Mesendoderm (in vitro differentiated cells): Measurements from ENCODE around the gene PI16.
A peak's percentile ranks its signal among the peaks of the same experiment; 100 is the strongest.

Experiments
- DNase-seq: peaks from one replicate; pipeline ENCODE4 v3.0.0; 2013
- H2AK5ac ChIP-seq: 2 replicates; pipeline ENCODE4 v1.6.1; 2013; ENCODE audit warnings: low read length, inconsistent platforms
- H2BK120ac ChIP-seq: 2 replicates; pipeline ENCODE4 v1.6.1; 2013; ENCODE audit warnings: low read depth, mild to moderate bottlenecking, low read length, moderate library complexity, mixed read lengths
- H2BK15ac ChIP-seq: replicated peaks from 2 replicates; pipeline ENCODE4 v1.6.1; 2013; ENCODE audit warnings: low read depth, mild to moderate bottlenecking, moderate library complexity
- H2BK5ac ChIP-seq: 2 replicates; pipeline ENCODE4 v1.6.1; 2013; ENCODE audit warnings: low read length, inconsistent platforms
- H3K18ac ChIP-seq: 2 replicates; pipeline ENCODE4 v1.6.1; 2013; ENCODE audit warnings: mild to moderate bottlenecking, low read length, mixed read lengths
- H3K23ac ChIP-seq: one replicate; pipeline ENCODE4 v1.6.1; 2013; ENCODE audit warnings: low read length
- H3K27ac ChIP-seq: 2 replicates; pipeline ENCODE4 v1.5.1; 2013; ENCODE audit warnings: low read depth, mild to moderate bottlenecking, inconsistent platforms, low read length, moderate library complexity
- H3K27me3 ChIP-seq: 2 replicates; pipeline ENCODE4 v1.6.1; 2013; ENCODE audit warnings: low read length, control low read depth, mild to moderate bottlenecking, inconsistent platforms; ENCODE audit not compliant: insufficient read depth, poor library complexity
- H3K36me3 ChIP-seq: 2 replicates; pipeline ENCODE4 v1.6.1; 2013; ENCODE audit warnings: low read length, inconsistent platforms; ENCODE audit not compliant: control insufficient read depth, insufficient read depth
- H3K4ac ChIP-seq: one replicate; pipeline ENCODE4 v1.6.1; 2013; ENCODE audit warnings: low read depth, mild to moderate bottlenecking, low read length, moderate library complexity
- H3K4me1 ChIP-seq: 2 replicates; pipeline ENCODE4 v1.6.1; 2013; ENCODE audit warnings: low read depth, low read length, inconsistent platforms; ENCODE audit not compliant: control insufficient read depth
- H3K4me2 ChIP-seq: 2 replicates; pipeline ENCODE4 v1.6.1; 2013; ENCODE audit warnings: low read length
- H3K4me3 ChIP-seq: 2 replicates; pipeline ENCODE4 v1.5.1; 2013; ENCODE audit warnings: mild to moderate bottlenecking, low read length
- H3K56ac ChIP-seq: one replicate; pipeline ENCODE4 v1.6.1; 2013; ENCODE audit warnings: low read length
- H3K79me1 ChIP-seq: 2 replicates; pipeline ENCODE4 v1.6.1; 2013; ENCODE audit warnings: low read length, inconsistent platforms
- H3K79me2 ChIP-seq: 2 replicates; pipeline ENCODE4 v1.6.1; 2013; ENCODE audit warnings: mild to moderate bottlenecking, low read length; ENCODE audit not compliant: control insufficient read depth, insufficient read depth
- H3K9ac ChIP-seq: 2 replicates; pipeline ENCODE4 v1.6.1; 2013; ENCODE audit warnings: low read length, inconsistent platforms
- H4K5ac ChIP-seq: one replicate; pipeline ENCODE4 v1.6.1; 2013; ENCODE audit warnings: low read length
- H4K8ac ChIP-seq: one replicate; pipeline ENCODE4 v1.6.1; 2013; ENCODE audit warnings: low read depth, mild to moderate bottlenecking, control low read depth, low read length, moderate library complexity
- WGBS: extraction: QIAGEN DNeasy Blood & Tissue Kit; methylation state at CpG from one replicate; pipeline ENCODE4 v1.1.7; 2013; ENCODE audit warnings: low lambda C conversion rate, missing lambda C conversion rate; ENCODE audit not compliant: insufficient coverage; ENCODE audit errors: extremely low coverage; 5-methylcytosine and 5-hydroxymethylcytosine counted together

PI16 gene

GRCh38 chr6:36955136-36955535 is 598 bp downstream of the PI16 start:
- no peaks in the 10 kb centered on the region for H3K79me2 ChIP-seq
- no peaks in the 10 kb centered on the region for H3K79me1 ChIP-seq
- no peaks in the 10 kb centered on the region for H3K36me3 ChIP-seq
- no peak overlapping the region for H3K27ac ChIP-seq
- H4K5ac ChIP-seq, result no peak overlapping the region
- no peak overlapping the region for H3K18ac ChIP-seq
- no peak overlapping the region for H3K56ac ChIP-seq
- no peak overlapping the region for H3K4me2 ChIP-seq
- DNase-seq, result no peak
- no peak overlapping the region for H2BK120ac ChIP-seq
- H2AK5ac ChIP-seq, result no peak overlapping the region
- no peaks in the 10 kb centered on the region for H3K27me3 ChIP-seq
- no peak overlapping the region for H3K4ac ChIP-seq
- H4K8ac ChIP-seq, result no peak overlapping the region
- no peak overlapping the region for H2BK15ac ChIP-seq
- H3K4me1 ChIP-seq, result peaks cover 7% of the 10 kb centered on the region
- no peak overlapping the region for H3K9ac ChIP-seq
- H3K23ac ChIP-seq, result no peak overlapping the region
- no peak overlapping the region for H2BK5ac ChIP-seq
- no CpG with 5 or more reads among the region's 6 CpGs for WGBS
- H3K4me3 ChIP-seq, result no peak overlapping the region

- Histone ChIP-seq H3K4me2 (no peak overlapping the region), H3K4me1 (peaks cover 7% of the 10 kb centered on the region), H3K23ac (no peak overlapping the region), H4K5ac (no peak overlapping the region), H2BK15ac (no peak overlapping the region), H3K56ac (no peak overlapping the region), H3K27me3 (no peaks in the 10 kb centered on the region), H3K18ac (no peak overlapping the region), H3K4ac (no peak overlapping the region), H3K79me2 (no peaks in the 10 kb centered on the region), H4K8ac (no peak overlapping the region), H2BK5ac (no peak overlapping the region), H3K4me3 (no peak overlapping the region), H3K36me3 (no peaks in the 10 kb centered on the region), H2BK120ac (no peak overlapping the region), H3K27ac (no peak overlapping the region), H2AK5ac (no peak overlapping the region), H3K79me1 (no peaks in the 10 kb centered on the region), H3K9ac (no peak overlapping the region)
- no peak for DNase-seq
- no CpG with 5 or more reads among the region's 9 CpGs for WGBS
These were observed 1.3 kb downstream of the PI16 start for GRCh38 chr6:36955671-36956445.

- H3K27ac ChIP-seq, result no peak overlapping the region
- peaks cover 7% of the 10 kb centered on the region for H3K4me1 ChIP-seq
- no peak for DNase-seq
- H3K9ac ChIP-seq, result no peak overlapping the region
- H3K36me3 ChIP-seq, result no peaks in the 10 kb centered on the region
- H3K18ac ChIP-seq, result no peak overlapping the region
- H3K79me2 ChIP-seq, result no peaks in the 10 kb centered on the region
- no peak overlapping the region for H3K23ac ChIP-seq
- H2BK5ac ChIP-seq, result no peak overlapping the region
- no peak overlapping the region for H3K4me2 ChIP-seq
- H2AK5ac ChIP-seq, result no peak overlapping the region
- no peak overlapping the region for H3K4me3 ChIP-seq
- H4K8ac ChIP-seq, result no peak overlapping the region
- H3K4ac ChIP-seq, result no peak overlapping the region
- H2BK15ac ChIP-seq, result no peak overlapping the region
- H2BK120ac ChIP-seq, result no peak overlapping the region
- no peak overlapping the region for H4K5ac ChIP-seq
- no peaks in the 10 kb centered on the region for H3K79me1 ChIP-seq
- no peak overlapping the region for H3K56ac ChIP-seq
- no peaks in the 10 kb centered on the region for H3K27me3 ChIP-seq
These were observed 1.9 kb downstream of the PI16 start for GRCh38 chr6:36956446-36956820.

- Histone ChIP-seq H4K5ac (no peak overlapping the region), H3K23ac (no peak overlapping the region), H4K8ac (no peak overlapping the region), H3K79me2 (no peaks in the 10 kb centered on the region), H2BK120ac (no peak overlapping the region), H2BK15ac (no peak overlapping the region), H3K9ac (no peak overlapping the region), H3K4me3 (no peak overlapping the region), H3K36me3 (no peaks in the 10 kb centered on the region), H3K56ac (no peak overlapping the region), H3K4ac (no peak overlapping the region), H3K4me1 (peaks cover 7% of the 10 kb centered on the region), H3K4me2 (no peak overlapping the region), H3K79me1 (no peaks in the 10 kb centered on the region), H3K27me3 (no peaks in the 10 kb centered on the region), H2AK5ac (no peak overlapping the region), H3K27ac (no peak overlapping the region), H3K18ac (no peak overlapping the region), H2BK5ac (no peak overlapping the region)
- WGBS, result no CpG with 5 or more reads among the region's 9 CpGs
- no peak for DNase-seq
These were observed 3.3 kb downstream of the PI16 start for GRCh38 chr6:36957773-36958271.

GRCh38 chr6:36958775-36959554 is 4.4 kb downstream of the PI16 start:
- Histone ChIP-seq H3K4ac (no peak overlapping the region), H3K27ac (no peak overlapping the region), H3K4me1 (peaks cover 7% of the 10 kb centered on the region), H2BK15ac (no peak overlapping the region), H3K4me3 (no peak overlapping the region), H3K4me2 (no peak overlapping the region), H3K23ac (no peak overlapping the region), H4K5ac (no peak overlapping the region), H3K36me3 (no peaks in the 10 kb centered on the region), H3K56ac (no peak overlapping the region), H3K18ac (no peak overlapping the region), H3K79me2 (no peaks in the 10 kb centered on the region), H3K79me1 (no peaks in the 10 kb centered on the region), H2AK5ac (no peak overlapping the region), H2BK120ac (no peak overlapping the region), H3K27me3 (no peaks in the 10 kb centered on the region), H2BK5ac (no peak overlapping the region), H3K9ac (no peak overlapping the region), H4K8ac (no peak overlapping the region)
- WGBS, result no CpG with 5 or more reads among the region's 44 CpGs
- DNase-seq, result peak; percentile 31
